ENCODE measurements around the gene VMP1. TPM values are rescaled to one million over a fixed set of nuclear protein-coding genes. Genes with fewer than 3 reads are reported as not detected.

Gene VMP1
- total RNA-seq, 1 experiment from 2014 or later, result 72.8 TPM

DNA sequence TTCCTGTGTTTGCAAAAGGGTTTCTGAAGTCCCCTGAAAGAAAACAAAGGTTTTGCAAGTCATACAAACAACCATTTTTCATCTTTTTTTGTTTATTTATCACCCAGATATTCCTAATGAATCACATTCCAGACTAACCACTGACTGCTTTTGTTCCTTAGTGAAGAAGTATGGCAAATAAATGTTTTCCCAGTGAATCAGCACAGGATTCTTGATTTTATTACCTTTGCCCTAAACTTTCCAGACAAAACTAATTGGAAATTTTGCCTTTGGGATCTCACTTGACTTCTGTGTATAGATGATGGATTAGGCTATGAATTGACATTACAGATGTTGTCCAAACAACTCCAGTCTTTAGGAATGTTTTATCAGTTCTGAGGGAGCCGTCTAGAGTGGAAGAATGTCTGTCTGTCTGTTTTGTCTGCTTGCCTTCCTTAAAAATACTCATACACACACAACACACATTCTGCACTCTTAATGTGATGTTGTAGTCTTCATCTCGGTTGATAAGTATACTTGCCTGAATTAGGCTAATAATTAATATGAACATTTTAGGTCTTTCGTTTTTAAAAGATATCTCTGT, 48.9 kb downstream of the VMP1 start:
- no peak for DNase-seq (ENCODE audit: low spot score)
- no peak for ATAC-seq
- Mint-ChIP-seq H3K4me3 (no peak overlapping the region), H3K4me1 (peaks cover 4% of the 10 kb centered on the region), H3K27me3 (ENCODE audit: low read depth) (no peaks in the 10 kb centered on the region), H3K27ac (peak overlapping the region; percentile 84), H3K36me3 (peaks cover 21% of the 10 kb centered on the region), H3K9me3 (peaks cover 7% of the 10 kb centered on the region)
- TF ChIP-seq FOXP1 (CRISPR knock-in tag; IDR thresholded peaks at IDR 0.05; ENCODE audit: borderline replicate concordance) (no peak), GTF2I (CRISPR knock-in tag; conservative IDR thresholded peaks at IDR 0.05) (no peak), FOXJ3 (CRISPR knock-in tag; IDR thresholded peaks at IDR 0.05; ENCODE audit: borderline replicate concordance) (no peak), TEAD1 (CRISPR knock-in tag; IDR thresholded peaks at IDR 0.05) (no peak), ZNF219 (CRISPR knock-in tag; IDR thresholded peaks at IDR 0.05; ENCODE audit: borderline replicate concordance) (no peak), ETV6 (CRISPR knock-in tag; IDR thresholded peaks at IDR 0.05) (no peak), SOX15 (CRISPR knock-in tag; IDR thresholded peaks at IDR 0.05) (no peak), OVOL2 (CRISPR knock-in tag; IDR thresholded peaks at IDR 0.05; ENCODE audit: borderline replicate concordance) (no peak), TCF7 (CRISPR knock-in tag; IDR thresholded peaks at IDR 0.05; ENCODE audit: low read depth) (no peak), GABPB1 (CRISPR knock-in tag; IDR thresholded peaks at IDR 0.05) (no peak), SMAD4 (CRISPR knock-in tag; IDR thresholded peaks at IDR 0.05) (no peak), SP1 (CRISPR knock-in tag; conservative IDR thresholded peaks at IDR 0.05) (no peak)
- TF ChIP-seq, protein P1, sequence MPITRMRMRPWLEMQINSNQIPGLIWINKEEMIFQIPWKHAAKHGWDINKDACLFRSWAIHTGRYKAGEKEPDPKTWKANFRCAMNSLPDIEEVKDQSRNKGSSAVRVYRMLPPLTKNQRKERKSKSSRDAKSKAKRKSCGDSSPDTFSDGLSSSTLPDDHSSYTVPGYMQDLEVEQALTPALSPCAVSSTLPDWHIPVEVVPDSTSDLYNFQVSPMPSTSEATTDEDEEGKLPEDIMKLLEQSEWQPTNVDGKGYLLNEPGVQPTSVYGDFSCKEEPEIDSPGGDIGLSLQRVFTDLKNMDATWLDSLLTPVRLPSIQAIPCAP (CRISPR knock-in tag; IDR thresholded peaks at IDR 0.05), result no peak
- TF ChIP-seq, protein P2, sequence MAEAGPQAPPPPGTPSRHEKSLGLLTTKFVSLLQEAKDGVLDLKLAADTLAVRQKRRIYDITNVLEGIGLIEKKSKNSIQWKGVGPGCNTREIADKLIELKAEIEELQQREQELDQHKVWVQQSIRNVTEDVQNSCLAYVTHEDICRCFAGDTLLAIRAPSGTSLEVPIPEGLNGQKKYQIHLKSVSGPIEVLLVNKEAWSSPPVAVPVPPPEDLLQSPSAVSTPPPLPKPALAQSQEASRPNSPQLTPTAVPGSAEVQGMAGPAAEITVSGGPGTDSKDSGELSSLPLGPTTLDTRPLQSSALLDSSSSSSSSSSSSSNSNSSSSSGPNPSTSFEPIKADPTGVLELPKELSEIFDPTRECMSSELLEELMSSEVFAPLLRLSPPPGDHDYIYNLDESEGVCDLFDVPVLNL (CRISPR knock-in tag; IDR thresholded peaks at IDR 0.05; ENCODE audit: borderline replicate concordance, low read depth), result no peak
- TF ChIP-seq, protein P3, sequence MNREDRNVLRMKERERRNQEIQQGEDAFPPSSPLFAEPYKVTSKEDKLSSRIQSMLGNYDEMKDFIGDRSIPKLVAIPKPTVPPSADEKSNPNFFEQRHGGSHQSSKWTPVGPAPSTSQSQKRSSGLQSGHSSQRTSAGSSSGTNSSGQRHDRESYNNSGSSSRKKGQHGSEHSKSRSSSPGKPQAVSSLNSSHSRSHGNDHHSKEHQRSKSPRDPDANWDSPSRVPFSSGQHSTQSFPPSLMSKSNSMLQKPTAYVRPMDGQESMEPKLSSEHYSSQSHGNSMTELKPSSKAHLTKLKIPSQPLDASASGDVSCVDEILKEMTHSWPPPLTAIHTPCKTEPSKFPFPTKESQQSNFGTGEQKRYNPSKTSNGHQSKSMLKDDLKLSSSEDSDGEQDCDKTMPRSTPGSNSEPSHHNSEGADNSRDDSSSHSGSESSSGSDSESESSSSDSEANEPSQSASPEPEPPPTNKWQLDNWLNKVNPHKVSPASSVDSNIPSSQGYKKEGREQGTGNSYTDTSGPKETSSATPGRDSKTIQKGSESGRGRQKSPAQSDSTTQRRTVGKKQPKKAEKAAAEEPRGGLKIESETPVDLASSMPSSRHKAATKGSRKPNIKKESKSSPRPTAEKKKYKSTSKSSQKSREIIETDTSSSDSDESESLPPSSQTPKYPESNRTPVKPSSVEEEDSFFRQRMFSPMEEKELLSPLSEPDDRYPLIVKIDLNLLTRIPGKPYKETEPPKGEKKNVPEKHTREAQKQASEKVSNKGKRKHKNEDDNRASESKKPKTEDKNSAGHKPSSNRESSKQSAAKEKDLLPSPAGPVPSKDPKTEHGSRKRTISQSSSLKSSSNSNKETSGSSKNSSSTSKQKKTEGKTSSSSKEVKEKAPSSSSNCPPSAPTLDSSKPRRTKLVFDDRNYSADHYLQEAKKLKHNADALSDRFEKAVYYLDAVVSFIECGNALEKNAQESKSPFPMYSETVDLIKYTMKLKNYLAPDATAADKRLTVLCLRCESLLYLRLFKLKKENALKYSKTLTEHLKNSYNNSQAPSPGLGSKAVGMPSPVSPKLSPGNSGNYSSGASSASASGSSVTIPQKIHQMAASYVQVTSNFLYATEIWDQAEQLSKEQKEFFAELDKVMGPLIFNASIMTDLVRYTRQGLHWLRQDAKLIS (CRISPR knock-in tag; IDR thresholded peaks at IDR 0.05; ENCODE audit: borderline replicate concordance), result no peak
- TF ChIP-seq, protein P4, sequence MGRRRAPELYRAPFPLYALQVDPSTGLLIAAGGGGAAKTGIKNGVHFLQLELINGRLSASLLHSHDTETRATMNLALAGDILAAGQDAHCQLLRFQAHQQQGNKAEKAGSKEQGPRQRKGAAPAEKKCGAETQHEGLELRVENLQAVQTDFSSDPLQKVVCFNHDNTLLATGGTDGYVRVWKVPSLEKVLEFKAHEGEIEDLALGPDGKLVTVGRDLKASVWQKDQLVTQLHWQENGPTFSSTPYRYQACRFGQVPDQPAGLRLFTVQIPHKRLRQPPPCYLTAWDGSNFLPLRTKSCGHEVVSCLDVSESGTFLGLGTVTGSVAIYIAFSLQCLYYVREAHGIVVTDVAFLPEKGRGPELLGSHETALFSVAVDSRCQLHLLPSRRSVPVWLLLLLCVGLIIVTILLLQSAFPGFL (CRISPR knock-in tag; IDR thresholded peaks at IDR 0.05; ENCODE audit: borderline replicate concordance), result no peak
- TF ChIP-seq, protein P5, sequence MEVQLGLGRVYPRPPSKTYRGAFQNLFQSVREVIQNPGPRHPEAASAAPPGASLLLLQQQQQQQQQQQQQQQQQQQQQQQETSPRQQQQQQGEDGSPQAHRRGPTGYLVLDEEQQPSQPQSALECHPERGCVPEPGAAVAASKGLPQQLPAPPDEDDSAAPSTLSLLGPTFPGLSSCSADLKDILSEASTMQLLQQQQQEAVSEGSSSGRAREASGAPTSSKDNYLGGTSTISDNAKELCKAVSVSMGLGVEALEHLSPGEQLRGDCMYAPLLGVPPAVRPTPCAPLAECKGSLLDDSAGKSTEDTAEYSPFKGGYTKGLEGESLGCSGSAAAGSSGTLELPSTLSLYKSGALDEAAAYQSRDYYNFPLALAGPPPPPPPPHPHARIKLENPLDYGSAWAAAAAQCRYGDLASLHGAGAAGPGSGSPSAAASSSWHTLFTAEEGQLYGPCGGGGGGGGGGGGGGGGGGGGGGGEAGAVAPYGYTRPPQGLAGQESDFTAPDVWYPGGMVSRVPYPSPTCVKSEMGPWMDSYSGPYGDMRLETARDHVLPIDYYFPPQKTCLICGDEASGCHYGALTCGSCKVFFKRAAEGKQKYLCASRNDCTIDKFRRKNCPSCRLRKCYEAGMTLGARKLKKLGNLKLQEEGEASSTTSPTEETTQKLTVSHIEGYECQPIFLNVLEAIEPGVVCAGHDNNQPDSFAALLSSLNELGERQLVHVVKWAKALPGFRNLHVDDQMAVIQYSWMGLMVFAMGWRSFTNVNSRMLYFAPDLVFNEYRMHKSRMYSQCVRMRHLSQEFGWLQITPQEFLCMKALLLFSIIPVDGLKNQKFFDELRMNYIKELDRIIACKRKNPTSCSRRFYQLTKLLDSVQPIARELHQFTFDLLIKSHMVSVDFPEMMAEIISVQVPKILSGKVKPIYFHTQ (CRISPR knock-in tag; IDR thresholded peaks at IDR 0.05), result no peak
- ChIA-PET POLR2A (interaction anchor here (0.6 kb wide), 1 partner anchor 388 kb away, joined by 4 read pairs; no protein-coding TSS in a partner anchor), CTCF (no interaction called here)

All from WTC11 (cell line).